ENCODE data around the gene PVALB. TPM values are rescaled to one million over a fixed set of nuclear protein-coding genes. Genes with fewer than 3 reads are reported as not detected.

The PVALB gene
- total RNA-seq, 4 donors from 2014 or later: not detected

- TF ChIP-seq, protein P1, sequence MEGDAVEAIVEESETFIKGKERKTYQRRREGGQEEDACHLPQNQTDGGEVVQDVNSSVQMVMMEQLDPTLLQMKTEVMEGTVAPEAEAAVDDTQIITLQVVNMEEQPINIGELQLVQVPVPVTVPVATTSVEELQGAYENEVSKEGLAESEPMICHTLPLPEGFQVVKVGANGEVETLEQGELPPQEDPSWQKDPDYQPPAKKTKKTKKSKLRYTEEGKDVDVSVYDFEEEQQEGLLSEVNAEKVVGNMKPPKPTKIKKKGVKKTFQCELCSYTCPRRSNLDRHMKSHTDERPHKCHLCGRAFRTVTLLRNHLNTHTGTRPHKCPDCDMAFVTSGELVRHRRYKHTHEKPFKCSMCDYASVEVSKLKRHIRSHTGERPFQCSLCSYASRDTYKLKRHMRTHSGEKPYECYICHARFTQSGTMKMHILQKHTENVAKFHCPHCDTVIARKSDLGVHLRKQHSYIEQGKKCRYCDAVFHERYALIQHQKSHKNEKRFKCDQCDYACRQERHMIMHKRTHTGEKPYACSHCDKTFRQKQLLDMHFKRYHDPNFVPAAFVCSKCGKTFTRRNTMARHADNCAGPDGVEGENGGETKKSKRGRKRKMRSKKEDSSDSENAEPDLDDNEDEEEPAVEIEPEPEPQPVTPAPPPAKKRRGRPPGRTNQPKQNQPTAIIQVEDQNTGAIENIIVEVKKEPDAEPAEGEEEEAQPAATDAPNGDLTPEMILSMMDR (IDR thresholded peaks at IDR 0.05; ENCODE audit: low read depth): no peak
These were observed 50.8 kb downstream of the PVALB start for GRCh38 chr22:36765943-36766450.

DNA sequence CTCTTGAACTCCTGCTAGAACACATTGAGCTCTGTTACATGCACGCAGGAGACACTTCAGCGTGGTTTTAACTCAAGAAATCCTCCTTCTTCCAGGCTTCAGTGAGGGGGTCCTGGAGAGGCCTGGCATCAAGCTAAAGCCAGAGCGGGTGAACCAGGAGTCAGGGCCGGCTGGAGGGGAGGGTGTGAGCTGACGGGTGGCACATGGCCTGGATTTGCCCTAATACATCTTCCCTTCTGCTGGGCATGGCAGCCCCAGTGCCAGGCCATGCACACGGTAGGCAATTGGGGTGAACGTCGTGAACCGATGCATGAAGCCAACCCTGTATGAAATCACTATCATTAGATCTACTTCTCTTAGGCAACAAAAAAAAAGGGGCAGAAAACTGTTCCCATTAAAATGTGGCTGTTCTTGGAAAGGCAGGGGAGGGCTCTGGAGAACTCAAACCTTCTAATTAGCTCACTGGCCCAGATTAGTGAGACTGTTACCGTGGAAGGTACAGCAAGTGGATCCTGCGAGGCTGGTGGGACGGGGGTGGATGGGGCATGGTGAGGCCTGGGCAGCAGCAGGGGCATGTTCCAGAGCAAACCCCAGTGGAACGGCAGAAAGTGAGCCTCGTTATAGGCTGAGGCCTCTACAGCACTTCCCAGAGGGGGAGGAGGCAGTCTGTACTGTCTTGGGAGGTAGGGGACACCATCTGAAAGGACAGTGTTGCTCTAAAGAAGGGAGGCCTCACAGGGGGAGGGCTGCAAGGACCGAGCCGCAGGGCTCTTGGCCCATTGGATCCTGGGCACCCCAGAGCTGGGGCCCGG lies 51.5 kb downstream of the PVALB start:
- TF ChIP-seq, protein P1 (IDR thresholded peaks at IDR 0.05; ENCODE audit: low read depth): no peak

GRCh38 chr22:36764641-36765040 lies 52.2 kb downstream of the PVALB start:
- TF ChIP-seq, protein P1 (IDR thresholded peaks at IDR 0.05; ENCODE audit: low read depth): no peak

DNA sequence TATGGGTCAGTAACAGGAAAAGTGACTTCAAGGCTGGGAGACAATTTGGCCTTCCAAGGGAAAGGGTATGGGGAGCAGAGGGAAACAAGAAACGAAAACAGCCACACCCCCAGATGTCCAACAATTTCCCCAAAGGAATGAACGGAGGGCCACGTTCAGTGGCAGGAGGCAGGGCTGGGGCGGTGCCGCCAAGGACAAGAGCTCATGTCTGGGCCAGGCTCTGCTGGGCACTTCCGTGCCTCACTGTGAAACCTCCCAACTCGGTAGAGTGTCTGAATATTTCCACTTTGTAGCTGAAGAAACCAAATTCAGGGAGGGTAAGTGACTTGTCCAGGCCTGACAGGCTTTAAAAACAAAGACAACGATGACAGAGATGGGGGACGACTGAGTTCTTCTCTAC lies 52.8 kb downstream of the PVALB start:
- TF ChIP-seq, protein P1 (IDR thresholded peaks at IDR 0.05; ENCODE audit: low read depth): no peak

DNA sequence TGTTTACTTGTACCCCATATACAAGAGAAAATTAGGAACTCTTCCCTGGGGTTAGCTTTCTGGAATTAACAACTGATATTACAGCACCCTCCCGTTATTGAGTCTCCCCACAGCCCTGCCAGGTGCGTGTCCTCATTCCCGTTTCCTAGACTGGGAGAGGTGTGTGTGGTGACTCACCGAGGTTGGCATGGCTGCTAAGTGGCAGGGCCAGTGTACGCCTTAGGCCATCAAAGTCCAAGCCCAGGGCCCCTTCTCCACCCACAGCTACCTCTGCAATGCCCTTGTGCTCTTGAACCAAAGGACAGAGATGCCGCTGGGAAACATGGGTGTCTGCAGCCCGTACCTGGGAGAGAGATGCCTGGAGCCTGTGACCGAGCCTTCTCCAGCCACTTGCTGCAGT lies 53.3 kb downstream of the PVALB start:
- TF ChIP-seq, protein P1 (IDR thresholded peaks at IDR 0.05; ENCODE audit: low read depth): no peak

DNA sequence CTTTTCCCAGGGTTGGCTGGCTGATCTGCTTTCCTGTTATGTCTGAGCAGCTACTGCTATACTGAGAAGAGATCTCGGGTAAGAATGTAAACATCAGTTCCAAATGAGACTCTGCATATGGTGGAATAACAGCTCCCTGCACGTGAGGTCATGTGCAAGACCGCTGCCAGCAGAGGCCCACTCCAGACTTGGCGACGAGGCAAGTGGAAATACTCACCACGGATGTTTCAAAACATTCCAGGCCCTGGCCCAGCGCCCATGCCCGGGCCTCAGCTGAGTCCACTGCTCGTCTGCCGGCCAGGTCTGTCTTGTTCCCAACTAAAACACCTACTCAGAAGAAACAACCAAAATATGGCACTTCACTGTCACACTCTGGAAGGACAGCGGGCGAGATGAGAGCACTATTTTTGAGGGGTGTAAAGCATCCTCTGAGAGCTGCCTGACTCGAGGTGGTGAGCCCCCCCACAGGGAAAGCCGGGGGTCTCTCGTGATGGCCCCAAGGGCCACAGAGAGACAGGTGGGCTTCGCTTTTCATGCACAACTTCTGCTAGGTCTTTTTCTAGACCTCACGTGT lies 54.1 kb downstream of the PVALB start:
- TF ChIP-seq, protein P1 (IDR thresholded peaks at IDR 0.05; ENCODE audit: low read depth): no peak

GRCh38 chr22:36761553-36762240 lies 55.1 kb downstream of the PVALB start:
- TF ChIP-seq, protein P1 (IDR thresholded peaks at IDR 0.05; ENCODE audit: low read depth): no peak

Measured in subcutaneous adipose tissue (tissue), 4 donors.